Stimulated activated CD4-positive, alpha-beta T cell treated with anti-CD3 and anti-CD28 coated beads, Interleukin-1b, Interleukin-23, amount 100 ng/mL, for 4 hours (primary cell): ENCODE data around the gene SUSD3.
"Not testable (repeated sequence)": the region's sequence is repeated elsewhere in the genome, so short reads cannot be mapped to it uniquely, and the experiment has no call there.

Source experiments
- DNase-seq, 2 donors: peaks; one replicate each; pipeline ENCODE4 v3.0.0-alpha.2; 2020; ENCODE audit warnings: low read depth in 2 of 2

Gene SUSD3

GRCh38 chr9:93058355-93059010 is at the start of gene SUSD3:
Gene SUSD3 (plus strand): TSS chr9:93058701. CDS start chr9:93058743, 42 bp downstream.
- DNase-seq, result peak; percentile 52 to 60

GRCh38 chr9:93009337-93010015 is 49.0 kb upstream of the SUSD3 start:
- no peak for DNase-seq

- no peak for DNase-seq
These were observed 48.4 kb upstream of the SUSD3 start for GRCh38 chr9:93010056-93010455.

- no peak for DNase-seq
These were observed 47.8 kb upstream of the SUSD3 start for GRCh38 chr9:93010704-93011103.

GRCh38 chr9:93011114-93011513 is 47.4 kb upstream of the SUSD3 start:
- DNase-seq, result no peak

- DNase-seq, result no peak
These were observed 45.3 kb upstream of the SUSD3 start for GRCh38 chr9:93012963-93013855.

GRCh38 chr9:93013856-93014582 is 44.5 kb upstream of the SUSD3 start:
- no peak for DNase-seq

GRCh38 chr9:93015190-93015589 is 43.3 kb upstream of the SUSD3 start:
- not testable (repeated sequence) for DNase-seq

- no peak for DNase-seq
These were observed 40.9 kb upstream of the SUSD3 start for GRCh38 chr9:93017621-93018020.

GRCh38 chr9:93020151-93020550 is 38.4 kb upstream of the SUSD3 start:
- DNase-seq, result no peak

- DNase-seq, result no peak
These were observed 37.5 kb upstream of the SUSD3 start for GRCh38 chr9:93020771-93021670.

GRCh38 chr9:93022066-93022465 is 36.4 kb upstream of the SUSD3 start:
- no peak for DNase-seq

- no peak for DNase-seq
These were observed 35.6 kb upstream of the SUSD3 start for GRCh38 chr9:93022721-93023520.

- no peak for DNase-seq
These were observed 35.0 kb upstream of the SUSD3 start for GRCh38 chr9:93023521-93023815.

- no peak for DNase-seq
These were observed 33.9 kb upstream of the SUSD3 start for GRCh38 chr9:93024646-93024910.

GRCh38 chr9:93024986-93025630 is 33.4 kb upstream of the SUSD3 start:
- DNase-seq, result no peak

GRCh38 chr9:93025736-93026135 is 32.8 kb upstream of the SUSD3 start:
- no peak for DNase-seq

- no peak for DNase-seq
These were observed 31.9 kb upstream of the SUSD3 start for GRCh38 chr9:93026640-93027039.

GRCh38 chr9:93027750-93028149 is 30.8 kb upstream of the SUSD3 start:
- DNase-seq, result no peak

- DNase-seq, result peak in 1 of 2 donors; percentile 31
These were observed 30.0 kb upstream of the SUSD3 start for GRCh38 chr9:93028448-93029006.
